Ascending aorta (tissue), 2 donors: ENCODE results near the gene BABAM2. TPM values are rescaled to one million over a fixed set of nuclear protein-coding genes. Genes with fewer than 3 reads are reported as not detected.

Experiments used
- DNase-seq, 2 donors: peaks; one replicate each; pipeline ENCODE4 v3.0.0-alpha.2; 2019; ENCODE audit warnings: low spot score in 2 of 2
- H3K27ac ChIP-seq, 2 donors: fragments of 200-600 bp; sonication (generic); one replicate each; pipeline ENCODE4 v1.5.1; 2016 to 2017; ENCODE audit warnings: mild to moderate bottlenecking in 1 of 2
- H3K27me3 ChIP-seq: fragments of 200-600 bp; sonication (generic); one replicate; pipeline ENCODE4 v1.5.1; 2017
- H3K36me3 ChIP-seq, 2 donors: fragments of 200-600 bp; sonication (generic); one replicate each; pipeline ENCODE4 v1.5.1; 2016
- H3K4me1 ChIP-seq, 2 donors: fragments of 200-600 bp; sonication (generic); one replicate each; pipeline ENCODE4 v1.5.1; 2016 to 2017; ENCODE audit warnings: mild to moderate bottlenecking in 1 of 2
- H3K4me3 ChIP-seq, 2 donors: fragments of 200-600 bp; sonication (generic); one replicate each; pipeline ENCODE4 v1.5.1; 2016 to 2017; ENCODE audit warnings: mild to moderate bottlenecking in 1 of 2
- H3K9me3 ChIP-seq, 2 donors: fragments of 200-600 bp; sonication (generic); one replicate each; pipeline ENCODE4 v1.5.1; 2016
- CTCF ChIP-seq, 3 experiments: fragments of 200-600 bp in 2 of 3; fragments of 450-650 bp in 1 of 3; sonication (generic) in 2 of 3; IDR thresholded peaks; one replicate each; pipeline ENCODE4 v1.5.1; 2016 to 2019; ENCODE audit warnings: antibody characterized with exemption in 3 of 3, mild to moderate bottlenecking in 1 of 3, moderate library complexity in 1 of 3
- intact Hi-C: fragments of 100-400 bp; cut with DNase I; formaldehyde crosslinking; loops from one replicate; pipeline ENCODE4 v1.15.1; 2023
- total RNA-seq: library from RNA; depleted of rRNA; stranded (reverse); fragments of >200 nt; gene quantifications from one replicate; pipeline ENCODE4 v1.1.0, GENCODE V29; 2016

The BABAM2 gene
- total RNA-seq, 1 donor from 2014 or later = 19.6 TPM

DNA sequence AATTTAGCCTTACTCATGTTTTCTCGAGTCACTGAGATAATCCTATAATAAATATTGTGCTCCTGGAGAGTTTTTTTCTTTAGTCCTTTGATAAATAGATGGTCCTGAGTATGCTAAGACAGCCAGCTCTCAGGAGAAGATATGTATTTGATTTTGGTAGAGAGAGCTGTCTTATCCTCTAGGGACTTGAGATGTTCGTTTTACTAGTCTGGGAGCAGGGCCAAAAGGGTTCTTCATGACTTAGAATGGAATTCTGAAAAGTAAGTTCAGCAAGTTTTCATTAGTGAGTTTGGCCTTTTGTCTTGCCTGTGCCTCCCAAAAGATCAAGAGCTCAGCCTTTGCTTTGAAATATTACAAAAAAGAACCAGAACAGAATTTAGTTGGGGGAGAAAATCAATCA, 246.7 kb downstream of the BABAM2 start:
- H3K27ac ChIP-seq = no peak overlapping the region
- no peaks in the 10 kb centered on the region for H3K27me3 ChIP-seq
- no peak overlapping the region for H3K4me3 ChIP-seq
- peaks cover 0 to 3% of the 10 kb centered on the region in 2 donors for H3K4me1 ChIP-seq
- TF ChIP-seq CTCF (IDR thresholded peaks at IDR 0.05) = no peak
- intact Hi-C loops = no loop called here
- DNase-seq = no peak
- no peaks in the 10 kb centered on the region for H3K36me3 ChIP-seq
- no peaks in the 10 kb centered on the region for H3K9me3 ChIP-seq

DNA sequence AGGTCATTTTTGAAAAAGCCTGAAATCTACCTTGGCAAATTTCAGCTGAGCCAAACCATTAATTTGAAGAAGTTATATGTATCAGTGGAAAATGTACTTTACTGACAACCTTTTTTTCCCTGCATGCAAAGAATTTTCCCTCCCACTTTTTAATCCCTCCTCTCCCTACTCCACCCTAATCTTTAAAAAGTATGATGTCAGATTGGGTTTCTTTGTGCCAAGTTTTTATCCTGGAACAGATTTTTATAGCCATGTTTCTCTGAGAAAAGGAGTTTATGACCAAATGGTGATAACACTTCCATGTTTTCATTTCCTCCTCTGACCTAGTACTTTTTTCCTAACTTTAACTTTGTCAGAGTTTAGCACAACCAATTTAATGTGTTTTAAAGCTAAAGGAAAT, 251.9 kb downstream of the BABAM2 start:
- DNase-seq = no peak
- H3K27me3 ChIP-seq = no peaks in the 10 kb centered on the region
- H3K36me3 ChIP-seq = no peaks in the 10 kb centered on the region
- no peaks in the 10 kb centered on the region for H3K9me3 ChIP-seq
- no peak overlapping the region for H3K4me3 ChIP-seq
- H3K27ac ChIP-seq = peak overlapping the region in 1 of 2 donors; percentile 35
- TF ChIP-seq CTCF (IDR thresholded peaks at IDR 0.05) = no peak
- intact Hi-C loops = no loop called here
- H3K4me1 ChIP-seq = peaks cover 0 to under 1% of the 10 kb centered on the region in 2 donors

DNA sequence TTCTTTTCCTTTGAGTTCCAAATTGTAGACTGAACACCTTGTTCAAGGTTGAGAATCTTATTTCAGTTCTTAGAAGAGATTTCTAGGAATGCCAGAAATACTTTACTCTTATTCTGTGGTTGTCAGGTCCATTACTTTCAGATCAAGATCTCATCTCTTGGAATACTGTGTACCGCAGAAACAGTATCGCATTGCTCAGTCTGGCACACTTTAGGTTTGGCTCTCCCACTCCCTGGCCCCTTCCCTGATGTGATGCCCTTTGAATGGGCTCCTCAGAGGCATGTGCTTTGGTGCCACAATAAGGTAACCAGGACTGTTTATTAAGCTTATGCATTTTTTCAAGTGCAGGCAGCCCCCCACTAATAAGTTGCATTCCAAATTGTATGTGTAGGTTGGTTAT, 257.5 kb downstream of the BABAM2 start:
- Histone ChIP-seq H3K9me3 (no peaks in the 10 kb centered on the region), H3K4me3 (no peak overlapping the region), H3K36me3 (no peaks in the 10 kb centered on the region), H3K27ac (no peak overlapping the region), H3K27me3 (no peaks in the 10 kb centered on the region), H3K4me1 (no peaks in the 10 kb centered on the region)
- intact Hi-C loops = no loop called here
- DNase-seq = no peak
- TF ChIP-seq CTCF (IDR thresholded peaks at IDR 0.05) = no peak

- no peaks in the 10 kb centered on the region for H3K36me3 ChIP-seq
- H3K4me1 ChIP-seq = no peaks in the 10 kb centered on the region
- intact Hi-C loops = no loop called here
- H3K27ac ChIP-seq = no peak overlapping the region
- no peaks in the 10 kb centered on the region for H3K27me3 ChIP-seq
- TF ChIP-seq CTCF (IDR thresholded peaks at IDR 0.05) = no peak
- H3K9me3 ChIP-seq = no peaks in the 10 kb centered on the region
- no peak for DNase-seq
- no peak overlapping the region for H3K4me3 ChIP-seq
Observed at GRCh38 chr2:28148566-28148965, 258.0 kb downstream of the BABAM2 start.

- DNase-seq = no peak
- Histone ChIP-seq H3K36me3 (no peaks in the 10 kb centered on the region), H3K4me1 (no peaks in the 10 kb centered on the region), H3K27ac (peak overlapping the region in 1 of 2 donors; percentile 1), H3K9me3 (no peaks in the 10 kb centered on the region), H3K4me3 (peak overlapping the region in 1 of 2 donors; percentile 14), H3K27me3 (no peaks in the 10 kb centered on the region)
- intact Hi-C loops = no loop called here
- TF ChIP-seq CTCF (IDR thresholded peaks at IDR 0.05) = no peak
Observed at GRCh38 chr2:28150236-28150915, 259.8 kb downstream of the BABAM2 start.

DNA sequence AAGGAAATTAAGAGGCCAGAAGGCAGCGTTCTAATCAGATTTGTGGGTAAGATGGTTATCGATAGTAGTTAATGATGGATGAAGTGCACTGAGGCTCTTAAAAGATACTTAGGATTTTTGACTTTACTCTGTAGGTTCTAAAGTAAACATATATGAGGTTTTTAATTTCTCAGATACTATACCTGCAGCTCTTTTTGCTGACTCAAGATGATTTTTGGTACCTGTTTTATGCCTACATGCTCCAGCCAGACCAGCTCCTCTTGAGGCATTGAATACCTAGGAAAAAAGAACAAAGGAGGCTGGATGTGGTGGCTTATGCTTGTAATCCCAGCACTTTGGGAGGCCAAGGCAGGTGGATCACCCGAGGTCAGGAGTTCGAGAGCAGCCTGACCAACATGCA, 260.5 kb downstream of the BABAM2 start:
- Histone ChIP-seq H3K27me3 (no peaks in the 10 kb centered on the region), H3K4me1 (no peaks in the 10 kb centered on the region), H3K9me3 (peaks cover 5% of the 10 kb centered on the region in 2 donors), H3K36me3 (no peaks in the 10 kb centered on the region), H3K27ac (no peak overlapping the region), H3K4me3 (no peak overlapping the region)
- DNase-seq = no peak
- no peak for TF ChIP-seq CTCF (IDR thresholded peaks at IDR 0.05)
- intact Hi-C loops = no loop called here
